ENCODE results near the gene MAP2K1. TPM values are rescaled to one million over a fixed set of nuclear protein-coding genes. Genes with fewer than 3 reads are reported as not detected.

Gene MAP2K1
- total and polyA plus RNA-seq, 9 of the 15 experiments (the other 6 are each of a cell fraction or from before 2014, with no cell fraction given), result 7.5 to 58.3 (median 30.0) TPM

DNA sequence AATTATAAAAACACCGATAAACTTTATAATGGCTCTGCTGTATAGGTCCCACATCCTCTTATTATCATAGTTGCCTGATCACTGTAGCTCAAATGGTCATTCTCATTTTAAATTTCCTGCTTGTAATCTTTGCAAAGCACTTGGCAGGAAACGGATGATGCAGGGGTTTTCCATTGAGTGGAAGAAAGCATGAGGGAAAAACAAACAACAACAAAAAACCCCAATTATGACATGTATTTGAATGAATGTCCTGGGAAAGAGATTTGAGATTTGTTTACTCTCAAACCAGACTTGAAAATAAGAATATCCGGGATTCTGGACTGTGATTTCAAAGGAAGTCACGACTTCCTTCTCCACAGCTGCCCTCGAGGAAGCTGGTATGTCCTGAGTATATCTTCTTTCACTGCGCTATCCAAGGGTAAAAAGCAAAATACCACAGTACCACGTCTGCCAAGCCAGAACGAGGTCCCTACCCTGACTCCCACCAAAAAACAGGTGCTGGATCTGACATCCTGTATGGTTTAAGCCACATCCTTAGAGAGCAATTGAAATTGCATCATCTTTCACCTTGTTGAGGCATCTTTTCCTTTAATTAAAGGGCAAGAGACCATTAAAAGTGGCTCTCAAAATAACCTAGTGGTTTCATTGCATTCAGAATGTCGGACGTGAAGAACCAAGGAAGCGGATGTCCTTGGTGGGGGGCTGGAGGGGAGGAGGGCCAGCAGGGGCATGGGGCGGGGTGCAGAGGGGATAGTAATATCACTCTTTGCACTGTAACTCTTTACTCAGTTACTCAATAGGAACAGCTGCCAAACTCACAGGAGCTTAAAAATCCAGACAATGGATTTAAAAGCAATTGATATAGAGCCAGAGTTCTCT lies 16.7 kb upstream of the MAP2K1 start (continued):
- TF ChIP-seq CAMTA2 (CRISPR knock-in tag; conservative IDR thresholded peaks at IDR 0.05) (no peak), ZNF23 (CRISPR knock-in tag; IDR thresholded peaks at IDR 0.05) (no peak), ZBTB17 (CRISPR knock-in tag; IDR thresholded peaks at IDR 0.05) (no peak), PTRF (tag; IDR thresholded peaks at IDR 0.05) (no peak), ZFP30 (CRISPR knock-in tag; IDR thresholded peaks at IDR 0.05; ENCODE audit: borderline replicate concordance) (no peak), ZNF12 (CRISPR knock-in tag; IDR thresholded peaks at IDR 0.05) (no peak), NONO (IDR thresholded peaks at IDR 0.05; ENCODE audit: low read depth in 2 of 2, low read length in 1 of 2) (no peak), TCF7L2 (IDR thresholded peaks at IDR 0.05; ENCODE audit: low read depth, low read length) (no peak), ZNF316 (IDR thresholded peaks at IDR 0.05) (peak; percentile 15; the same call in 1 of the 2 replicates), MEF2D (tag; conservative IDR thresholded peaks at IDR 0.05; ENCODE audit: low read depth) (no peak), CREB1 (IDR thresholded peaks at IDR 0.05) (no peak), CREB1 (CRISPR knock-in tag; IDR thresholded peaks at IDR 0.05) (no peak)
- TF ChIP-seq, protein P1, sequence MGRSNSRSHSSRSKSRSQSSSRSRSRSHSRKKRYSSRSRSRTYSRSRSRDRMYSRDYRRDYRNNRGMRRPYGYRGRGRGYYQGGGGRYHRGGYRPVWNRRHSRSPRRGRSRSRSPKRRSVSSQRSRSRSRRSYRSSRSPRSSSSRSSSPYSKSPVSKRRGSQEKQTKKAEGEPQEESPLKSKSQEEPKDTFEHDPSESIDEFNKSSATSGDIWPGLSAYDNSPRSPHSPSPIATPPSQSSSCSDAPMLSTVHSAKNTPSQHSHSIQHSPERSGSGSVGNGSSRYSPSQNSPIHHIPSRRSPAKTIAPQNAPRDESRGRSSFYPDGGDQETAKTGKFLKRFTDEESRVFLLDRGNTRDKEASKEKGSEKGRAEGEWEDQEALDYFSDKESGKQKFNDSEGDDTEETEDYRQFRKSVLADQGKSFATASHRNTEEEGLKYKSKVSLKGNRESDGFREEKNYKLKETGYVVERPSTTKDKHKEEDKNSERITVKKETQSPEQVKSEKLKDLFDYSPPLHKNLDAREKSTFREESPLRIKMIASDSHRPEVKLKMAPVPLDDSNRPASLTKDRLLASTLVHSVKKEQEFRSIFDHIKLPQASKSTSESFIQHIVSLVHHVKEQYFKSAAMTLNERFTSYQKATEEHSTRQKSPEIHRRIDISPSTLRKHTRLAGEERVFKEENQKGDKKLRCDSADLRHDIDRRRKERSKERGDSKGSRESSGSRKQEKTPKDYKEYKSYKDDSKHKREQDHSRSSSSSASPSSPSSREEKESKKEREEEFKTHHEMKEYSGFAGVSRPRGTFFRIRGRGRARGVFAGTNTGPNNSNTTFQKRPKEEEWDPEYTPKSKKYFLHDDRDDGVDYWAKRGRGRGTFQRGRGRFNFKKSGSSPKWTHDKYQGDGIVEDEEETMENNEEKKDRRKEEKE (IDR thresholded peaks at IDR 0.05; ENCODE audit: borderline replicate concordance in 1 of 2, control insufficient read depth in 1 of 2, low read depth in 2 of 2, low read length in 1 of 2), result no peak
- TF ChIP-seq, protein P2, sequence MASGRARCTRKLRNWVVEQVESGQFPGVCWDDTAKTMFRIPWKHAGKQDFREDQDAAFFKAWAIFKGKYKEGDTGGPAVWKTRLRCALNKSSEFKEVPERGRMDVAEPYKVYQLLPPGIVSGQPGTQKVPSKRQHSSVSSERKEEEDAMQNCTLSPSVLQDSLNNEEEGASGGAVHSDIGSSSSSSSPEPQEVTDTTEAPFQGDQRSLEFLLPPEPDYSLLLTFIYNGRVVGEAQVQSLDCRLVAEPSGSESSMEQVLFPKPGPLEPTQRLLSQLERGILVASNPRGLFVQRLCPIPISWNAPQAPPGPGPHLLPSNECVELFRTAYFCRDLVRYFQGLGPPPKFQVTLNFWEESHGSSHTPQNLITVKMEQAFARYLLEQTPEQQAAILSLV (tag; IDR thresholded peaks at IDR 0.05), result peak; percentile 94
- TF ChIP-seq, protein P3, sequence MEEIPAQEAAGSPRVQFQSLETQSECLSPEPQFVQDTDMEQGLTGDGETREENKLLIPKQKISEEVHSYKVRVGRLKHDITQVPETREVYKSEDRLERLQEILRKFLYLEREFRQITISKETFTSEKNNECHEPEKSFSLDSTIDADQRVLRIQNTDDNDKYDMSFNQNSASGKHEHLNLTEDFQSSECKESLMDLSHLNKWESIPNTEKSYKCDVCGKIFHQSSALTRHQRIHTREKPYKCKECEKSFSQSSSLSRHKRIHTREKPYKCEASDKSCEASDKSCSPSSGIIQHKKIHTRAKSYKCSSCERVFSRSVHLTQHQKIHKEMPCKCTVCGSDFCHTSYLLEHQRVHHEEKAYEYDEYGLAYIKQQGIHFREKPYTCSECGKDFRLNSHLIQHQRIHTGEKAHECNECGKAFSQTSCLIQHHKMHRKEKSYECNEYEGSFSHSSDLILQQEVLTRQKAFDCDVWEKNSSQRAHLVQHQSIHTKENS (CRISPR knock-in tag; IDR thresholded peaks at IDR 0.05), result no peak
- TF ChIP-seq, protein P4, sequence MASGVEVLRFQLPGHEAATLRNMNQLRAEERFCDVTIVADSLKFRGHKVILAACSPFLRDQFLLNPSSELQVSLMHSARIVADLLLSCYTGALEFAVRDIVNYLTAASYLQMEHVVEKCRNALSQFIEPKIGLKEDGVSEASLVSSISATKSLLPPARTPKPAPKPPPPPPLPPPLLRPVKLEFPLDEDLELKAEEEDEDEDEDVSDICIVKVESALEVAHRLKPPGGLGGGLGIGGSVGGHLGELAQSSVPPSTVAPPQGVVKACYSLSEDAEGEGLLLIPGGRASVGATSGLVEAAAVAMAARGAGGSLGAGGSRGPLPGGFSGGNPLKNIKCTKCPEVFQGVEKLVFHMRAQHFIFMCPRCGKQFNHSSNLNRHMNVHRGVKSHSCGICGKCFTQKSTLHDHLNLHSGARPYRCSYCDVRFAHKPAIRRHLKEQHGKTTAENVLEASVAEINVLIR (CRISPR knock-in tag; IDR thresholded peaks at IDR 0.05), result no peak
- TF ChIP-seq, protein P5, sequence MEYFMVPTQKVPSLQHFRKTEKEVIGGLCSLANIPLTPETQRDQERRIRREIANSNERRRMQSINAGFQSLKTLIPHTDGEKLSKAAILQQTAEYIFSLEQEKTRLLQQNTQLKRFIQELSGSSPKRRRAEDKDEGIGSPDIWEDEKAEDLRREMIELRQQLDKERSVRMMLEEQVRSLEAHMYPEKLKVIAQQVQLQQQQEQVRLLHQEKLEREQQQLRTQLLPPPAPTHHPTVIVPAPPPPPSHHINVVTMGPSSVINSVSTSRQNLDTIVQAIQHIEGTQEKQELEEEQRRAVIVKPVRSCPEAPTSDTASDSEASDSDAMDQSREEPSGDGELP (CRISPR knock-in tag; IDR thresholded peaks at IDR 0.05; ENCODE audit: borderline replicate concordance), result no peak
